CD4-positive, alpha-beta T cell treated with Interferon alpha-2 for 1 hour (primary cell): ENCODE measurements around the gene TESK1.
A peak's percentile ranks its signal among the peaks of the same experiment; 100 is the strongest.
"Not testable (repeated sequence)": the region's sequence is repeated elsewhere in the genome, so short reads cannot be mapped to it uniquely, and the experiment has no call there.

Experiments
- DNase-seq, 2 donors: peaks; one replicate each; pipeline ENCODE4 v3.0.0-alpha.2; 2020 to 2022

Gene TESK1

GRCh38 chr9:35579659-35580227 is 25.3 kb upstream of the TESK1 start:
- not testable (repeated sequence) for DNase-seq

GRCh38 chr9:35583521-35583920 is 21.5 kb upstream of the TESK1 start:
- DNase-seq, result not testable (repeated sequence)

GRCh38 chr9:35584681-35585080 is 20.4 kb upstream of the TESK1 start:
- not testable (repeated sequence) for DNase-seq

GRCh38 chr9:35588506-35588905 is 16.6 kb upstream of the TESK1 start:
- not testable (repeated sequence) for DNase-seq

- no peak for DNase-seq
Observed at GRCh38 chr9:35593581-35593980, 11.5 kb upstream of the TESK1 start.

GRCh38 chr9:35594471-35594870 is 10.6 kb upstream of the TESK1 start:
- DNase-seq, result no peak

GRCh38 chr9:35596907-35597306 is 8.2 kb upstream of the TESK1 start:
- DNase-seq, result not testable (repeated sequence)

GRCh38 chr9:35598866-35599590 is 6.0 kb upstream of the TESK1 start:
- DNase-seq, result no peak

- no peak for DNase-seq
Observed at GRCh38 chr9:35599763-35600604, 5.1 kb upstream of the TESK1 start.

- DNase-seq, result no peak
Observed at GRCh38 chr9:35603506-35603985, 1.5 kb upstream of the TESK1 start.

- DNase-seq, result peak; percentile 100
Observed at GRCh38 chr9:35603986-35604577, 980 bp upstream of the TESK1 start.

GRCh38 chr9:35605351-35606137 is 482 bp downstream of the TESK1 start:
- DNase-seq, result peak; percentile 18 to 39

- DNase-seq, result no peak
Observed at GRCh38 chr9:35606138-35606504, 1.1 kb downstream of the TESK1 start.

GRCh38 chr9:35606726-35607125 is 1.7 kb downstream of the TESK1 start:
- DNase-seq, result no peak

GRCh38 chr9:35608221-35608620 is 3.2 kb downstream of the TESK1 start:
- DNase-seq, result no peak

GRCh38 chr9:35609001-35609819 is 4.1 kb downstream of the TESK1 start:
- no peak for DNase-seq

- no peak for DNase-seq
Observed at GRCh38 chr9:35609820-35610163, 4.7 kb downstream of the TESK1 start.

GRCh38 chr9:35611230-35611797 is 6.3 kb downstream of the TESK1 start:
- peak; percentile 62 to 72 for DNase-seq

GRCh38 chr9:35612066-35612465 is 7.0 kb downstream of the TESK1 start:
- not testable (repeated sequence) for DNase-seq

- no peak for DNase-seq
Observed at GRCh38 chr9:35612843-35613242, 7.8 kb downstream of the TESK1 start.

GRCh38 chr9:35615981-35616680 is 11.1 kb downstream of the TESK1 start:
- DNase-seq, result no peak
